Measurements from ENCODE around the gene CHD9.
"Not testable (repeated sequence)": the region's sequence is repeated elsewhere in the genome, so short reads cannot be mapped to it uniquely, and the experiment has no call there.

The CHD9 gene

GRCh38 chr16:53323924-53324323, 269.1 kb downstream of the CHD9 start:
- ATAC-seq (replicated peaks): no peak
- Mint-ChIP-seq H3K36me3 (peaks cover 16 to 25% of the 10 kb centered on the region in 2 donors), H3K9me3 (no peaks in the 10 kb centered on the region)

GRCh38 chr16:53330991-53331390, 276.2 kb downstream of the CHD9 start:
- H3K27me3 Mint-ChIP-seq; H3K27ac Mint-ChIP-seq; H3K4me3 Mint-ChIP-seq; DNase-seq; H3K4me1 Mint-ChIP-seq; ATAC-seq (replicated peaks); H3K9me3 Mint-ChIP-seq; H3K36me3 Mint-ChIP-seq: not testable (repeated sequence)

More at GRCh38 chr16:53323924-53324323, 269.1 kb downstream of the CHD9 start:
- no peak overlapping the region for H3K4me3 Mint-ChIP-seq
- H3K27me3 Mint-ChIP-seq: no peaks in the 10 kb centered on the region
- no peak for DNase-seq
- H3K4me1 Mint-ChIP-seq: no peaks in the 10 kb centered on the region
- no peak overlapping the region for H3K27ac Mint-ChIP-seq

- no peak overlapping the region for H3K4me3 Mint-ChIP-seq
- H3K36me3 Mint-ChIP-seq: no peaks in the 10 kb centered on the region
- ATAC-seq (replicated peaks) (no peak), DNase-seq (no peak)
- peaks cover 6 to 7% of the 10 kb centered on the region in 2 donors for H3K4me1 Mint-ChIP-seq
- peaks cover 0 to 6% of the 10 kb centered on the region in 2 donors for H3K27me3 Mint-ChIP-seq
- peaks cover 0 to 2% of the 10 kb centered on the region in 2 donors for H3K9me3 Mint-ChIP-seq
- no peak overlapping the region for H3K27ac Mint-ChIP-seq
Observed at GRCh38 chr16:53334581-53334980, 279.8 kb downstream of the CHD9 start.

GRCh38 chr16:53337294-53337693, 282.5 kb downstream of the CHD9 start:
- Mint-ChIP-seq H3K27me3 (peaks cover 0 to 12% of the 10 kb centered on the region in 2 donors), H3K27ac (no peak overlapping the region), H3K4me3 (no peak overlapping the region), H3K9me3 (no peaks in the 10 kb centered on the region), H3K36me3 (no peaks in the 10 kb centered on the region), H3K4me1 (peaks cover 7% of the 10 kb centered on the region in 2 donors)
- no peak for DNase-seq
- no peak for ATAC-seq (replicated peaks)

- Mint-ChIP-seq H3K4me1 (peaks cover 0 to 1% of the 10 kb centered on the region in 2 donors), H3K27ac (no peak overlapping the region), H3K9me3 (peaks cover 0 to 1% of the 10 kb centered on the region in 2 donors), H3K36me3 (no peaks in the 10 kb centered on the region), H3K4me3 (no peak overlapping the region), H3K27me3 (peaks cover 0 to 12% of the 10 kb centered on the region in 2 donors)
- ATAC-seq (replicated peaks): peak in 1 of 2 donors; percentile 29
- no peak for DNase-seq
Observed at GRCh38 chr16:53341792-53342191, 287.0 kb downstream of the CHD9 start.

GRCh38 chr16:53355064-53355463, 300.3 kb downstream of the CHD9 start:
- Mint-ChIP-seq H3K27me3 (peaks cover 28 to 35% of the 10 kb centered on the region in 2 donors), H3K4me3 (no peak overlapping the region), H3K27ac (no peak overlapping the region), H3K9me3 (peaks cover 0 to 4% of the 10 kb centered on the region in 2 donors), H3K36me3 (peaks cover 0 to 3% of the 10 kb centered on the region in 2 donors), H3K4me1 (peaks cover 8 to 9% of the 10 kb centered on the region in 2 donors)
- ATAC-seq (replicated peaks) (no peak), DNase-seq (no peak)

GRCh38 chr16:53356478-53357207, 301.9 kb downstream of the CHD9 start:
- H3K27me3 Mint-ChIP-seq: peaks cover 28 to 40% of the 10 kb centered on the region in 2 donors
- no peaks in the 10 kb centered on the region for H3K36me3 Mint-ChIP-seq
- ATAC-seq (replicated peaks) (no peak), DNase-seq (no peak)
- no peaks in the 10 kb centered on the region for H3K9me3 Mint-ChIP-seq
- no peak overlapping the region for H3K27ac Mint-ChIP-seq
- peaks cover 8 to 9% of the 10 kb centered on the region in 2 donors for H3K4me1 Mint-ChIP-seq
- H3K4me3 Mint-ChIP-seq: no peak overlapping the region

GRCh38 chr16:53357208-53357586, 302.4 kb downstream of the CHD9 start:
- Mint-ChIP-seq H3K4me1 (peaks cover 8 to 9% of the 10 kb centered on the region in 2 donors), H3K27me3 (peaks cover 31 to 46% of the 10 kb centered on the region in 2 donors), H3K27ac (no peak overlapping the region), H3K36me3 (no peaks in the 10 kb centered on the region), H3K4me3 (no peak overlapping the region), H3K9me3 (no peaks in the 10 kb centered on the region)
- DNase-seq: no peak
- no peak for ATAC-seq (replicated peaks)

- H3K4me3 Mint-ChIP-seq: no peak overlapping the region
- no peaks in the 10 kb centered on the region for H3K36me3 Mint-ChIP-seq
- no peaks in the 10 kb centered on the region for H3K9me3 Mint-ChIP-seq
- DNase-seq: no peak
- ATAC-seq (replicated peaks): no peak
- peaks cover 8 to 9% of the 10 kb centered on the region in 2 donors for H3K4me1 Mint-ChIP-seq
- H3K27me3 Mint-ChIP-seq: peaks cover 33 to 50% of the 10 kb centered on the region in 2 donors
- H3K27ac Mint-ChIP-seq: no peak overlapping the region
Observed at GRCh38 chr16:53357955-53358354, 303.2 kb downstream of the CHD9 start.

- Mint-ChIP-seq H3K36me3 (no peaks in the 10 kb centered on the region), H3K4me3 (no peak overlapping the region), H3K4me1 (peaks cover 8 to 9% of the 10 kb centered on the region in 2 donors), H3K27ac (no peak overlapping the region), H3K9me3 (no peaks in the 10 kb centered on the region), H3K27me3 (peaks cover 38 to 50% of the 10 kb centered on the region in 2 donors)
- DNase-seq (no peak), ATAC-seq (replicated peaks) (peak in 1 of 2 donors; percentile 33)
Observed at GRCh38 chr16:53358884-53359283, 304.1 kb downstream of the CHD9 start.

GRCh38 chr16:53369921-53370320, 315.1 kb downstream of the CHD9 start:
- Mint-ChIP-seq H3K36me3 (no peaks in the 10 kb centered on the region), H3K4me1 (peaks cover 3 to 7% of the 10 kb centered on the region in 2 donors), H3K4me3 (no peak overlapping the region), H3K27ac (no peak overlapping the region), H3K27me3 (peaks cover 23 to 26% of the 10 kb centered on the region in 2 donors), H3K9me3 (peaks cover 0 to 1% of the 10 kb centered on the region in 2 donors)
- DNase-seq: no peak
- no peak for ATAC-seq (replicated peaks)

- H3K27me3 Mint-ChIP-seq: peaks cover 23 to 27% of the 10 kb centered on the region in 2 donors
- H3K9me3 Mint-ChIP-seq: peaks cover 0 to 1% of the 10 kb centered on the region in 2 donors
- H3K4me3 Mint-ChIP-seq: no peak overlapping the region
- no peaks in the 10 kb centered on the region for H3K36me3 Mint-ChIP-seq
- ATAC-seq (replicated peaks) (no peak), DNase-seq (no peak)
- no peak overlapping the region for H3K27ac Mint-ChIP-seq
- peaks cover 3 to 7% of the 10 kb centered on the region in 2 donors for H3K4me1 Mint-ChIP-seq
Observed at GRCh38 chr16:53370827-53371226, 316.0 kb downstream of the CHD9 start.

- DNase-seq (no peak), ATAC-seq (replicated peaks) (peak; percentile 33 to 79)
- peak overlapping the region; percentile 33 to 71 for H3K4me3 Mint-ChIP-seq
Observed at GRCh38 chr16:53372992-53373871, 318.4 kb downstream of the CHD9 start.

GRCh38 chr16:53374800-53375199, 320.0 kb downstream of the CHD9 start:
- Mint-ChIP-seq H3K36me3 (no peaks in the 10 kb centered on the region), H3K4me3 (no peak overlapping the region), H3K27ac (no peak overlapping the region), H3K9me3 (peaks cover 0 to 1% of the 10 kb centered on the region in 2 donors), H3K27me3 (peaks cover 28 to 44% of the 10 kb centered on the region in 2 donors), H3K4me1 (peaks cover 3 to 7% of the 10 kb centered on the region in 2 donors)
- DNase-seq (no peak), ATAC-seq (replicated peaks) (no peak)

More at GRCh38 chr16:53372992-53373871, 318.4 kb downstream of the CHD9 start:
- Mint-ChIP-seq H3K4me1 (peaks cover 3 to 7% of the 10 kb centered on the region in 2 donors), H3K27ac (no peak overlapping the region), H3K36me3 (no peaks in the 10 kb centered on the region), H3K27me3 (peaks cover 33 to 49% of the 10 kb centered on the region in 2 donors), H3K9me3 (peaks cover 0 to 1% of the 10 kb centered on the region in 2 donors)
